H7 (cell line): ENCODE measurements around the gene SYNE4. TPM values are rescaled to one million over a fixed set of nuclear protein-coding genes. Genes with fewer than 3 reads are reported as not detected.
"Not testable (repeated sequence)": the region's sequence is repeated elsewhere in the genome, so short reads cannot be mapped to it uniquely, and the experiment has no call there.

Experiments
- DNase-seq: peaks from one replicate; pipeline ENCODE4 v3.0.0; 2012
- H3K27me3 ChIP-seq: 2 replicates; pipeline ENCODE4 v1.6.0; 2011; ENCODE audit warnings: mild to moderate bottlenecking, low read length; ENCODE audit not compliant: control insufficient read depth, insufficient read depth
- H3K36me3 ChIP-seq: replicated peaks from 2 replicates; pipeline ENCODE4 v1.5.1; 2011; ENCODE audit warnings: low read length; ENCODE audit not compliant: control insufficient read depth, insufficient read depth
- H3K4me3 ChIP-seq: 2 replicates; pipeline ENCODE4 v1.5.1; 2011; ENCODE audit warnings: low read depth, mild to moderate bottlenecking, control low read depth, low read length, moderate library complexity; ENCODE audit not compliant: insufficient read depth
- total RNA-seq: library from RNA; depleted of rRNA; stranded (reverse); fragments of >200 nt; shearing (Covaris generic); gene quantifications from 2 replicates; pipeline ENCODE4 v1.2.3, GENCODE V29; 2014

Gene SYNE4
- total RNA-seq, 1 experiment from 2014 or later, result 14.4 TPM

DNA sequence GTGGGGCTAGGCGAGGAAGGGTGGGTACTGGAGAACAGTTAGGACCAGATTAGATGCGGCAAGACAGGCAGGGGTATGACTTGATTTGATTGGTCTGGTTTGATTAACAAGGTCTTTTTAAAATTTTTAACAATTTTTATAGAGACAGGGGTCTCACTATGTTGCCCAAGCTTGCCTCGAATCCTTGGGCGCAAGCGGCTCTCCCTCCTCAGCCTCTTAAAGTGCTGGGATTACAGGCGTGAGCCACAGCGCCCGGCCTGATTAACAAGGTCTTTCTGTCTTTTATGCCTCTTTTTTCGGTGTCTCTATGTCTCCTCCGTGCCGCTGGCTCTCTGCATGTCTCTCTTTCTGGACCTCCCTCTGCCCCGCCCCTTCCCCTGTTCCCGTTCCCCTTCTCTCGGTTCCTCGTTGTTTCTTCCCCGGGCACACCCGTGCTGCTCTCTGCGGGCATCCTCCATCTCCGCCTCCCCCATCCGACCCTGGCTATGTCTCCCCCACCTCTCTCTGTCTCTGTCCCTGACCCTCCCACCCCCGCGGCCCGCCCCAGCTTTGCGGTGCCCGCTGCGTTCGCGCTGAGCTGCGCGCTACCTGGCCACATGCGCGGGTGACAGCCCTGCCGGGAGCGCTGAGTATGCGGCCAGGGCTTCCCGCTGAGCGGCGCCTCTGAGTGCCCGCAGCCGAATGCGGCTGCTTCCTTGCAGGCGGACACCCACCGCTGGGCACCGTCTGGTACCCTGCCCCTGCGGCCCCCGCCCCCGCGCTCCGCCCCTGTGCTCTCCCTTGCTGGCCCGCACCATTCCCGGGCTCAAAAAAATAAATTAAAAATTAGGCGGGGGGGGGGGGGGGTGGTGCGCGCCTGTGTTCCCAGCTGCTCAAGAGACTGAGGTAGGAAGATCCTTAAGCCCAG lies 21.7 kb downstream of the SYNE4 start:
- peak overlapping the region; percentile 39 for H3K4me3 ChIP-seq
- peaks cover 9% of the 10 kb centered on the region for H3K27me3 ChIP-seq
- H3K36me3 ChIP-seq, result no peaks in the 10 kb centered on the region
- DNase-seq, result peak; percentile 90

DNA sequence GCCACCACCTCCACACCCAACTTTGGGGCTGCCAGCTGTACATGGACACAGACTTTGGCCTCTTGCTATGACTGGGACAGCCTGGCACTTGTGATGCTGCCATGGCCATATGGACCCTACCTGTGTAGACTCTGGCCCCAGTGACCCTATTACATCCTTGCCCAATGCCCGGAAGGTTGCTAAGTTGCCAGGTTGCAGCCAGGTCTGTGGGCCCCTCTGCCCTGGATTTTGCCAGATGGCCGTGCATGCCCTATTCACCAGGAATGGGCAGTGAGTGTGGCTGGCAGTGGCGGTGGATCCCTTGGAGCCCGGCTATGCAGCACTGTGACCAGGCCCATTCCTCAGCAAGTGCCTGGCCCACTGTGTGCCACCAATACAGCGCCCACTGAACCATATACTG lies 22.5 kb downstream of the SYNE4 start:
- no peak overlapping the region for H3K4me3 ChIP-seq
- DNase-seq, result no peak
- H3K27me3 ChIP-seq, result peaks cover 9% of the 10 kb centered on the region
- H3K36me3 ChIP-seq, result no peaks in the 10 kb centered on the region

- Histone ChIP-seq H3K27me3 (peaks cover 7% of the 10 kb centered on the region), H3K36me3 (no peaks in the 10 kb centered on the region), H3K4me3 (no peak overlapping the region)
- DNase-seq, result no peak
These were observed 25.4 kb downstream of the SYNE4 start for GRCh38 chr19:35983177-35983576.

DNA sequence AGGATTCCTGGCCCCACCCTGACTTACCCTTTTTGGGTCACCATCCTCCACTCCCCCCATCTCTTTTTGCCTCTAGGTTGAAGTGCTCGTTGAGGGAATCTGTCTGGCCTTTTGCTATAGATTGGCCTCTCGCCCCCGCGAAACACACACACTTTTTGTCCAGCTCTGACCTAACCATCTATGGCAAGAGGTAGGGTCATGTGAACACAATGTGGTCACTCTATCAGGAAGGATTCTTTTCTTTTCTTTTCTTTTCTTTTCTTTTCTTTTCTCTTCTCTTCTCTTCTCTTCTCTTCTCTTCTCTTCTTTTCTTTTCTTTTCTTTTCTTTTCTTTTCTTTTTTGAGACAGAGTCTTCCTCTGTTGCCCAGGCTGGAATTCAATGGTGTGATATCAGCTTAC lies 27.6 kb downstream of the SYNE4 start:
- not testable (repeated sequence) for H3K36me3 ChIP-seq, DNase-seq, H3K4me3 ChIP-seq, H3K27me3 ChIP-seq

DNA sequence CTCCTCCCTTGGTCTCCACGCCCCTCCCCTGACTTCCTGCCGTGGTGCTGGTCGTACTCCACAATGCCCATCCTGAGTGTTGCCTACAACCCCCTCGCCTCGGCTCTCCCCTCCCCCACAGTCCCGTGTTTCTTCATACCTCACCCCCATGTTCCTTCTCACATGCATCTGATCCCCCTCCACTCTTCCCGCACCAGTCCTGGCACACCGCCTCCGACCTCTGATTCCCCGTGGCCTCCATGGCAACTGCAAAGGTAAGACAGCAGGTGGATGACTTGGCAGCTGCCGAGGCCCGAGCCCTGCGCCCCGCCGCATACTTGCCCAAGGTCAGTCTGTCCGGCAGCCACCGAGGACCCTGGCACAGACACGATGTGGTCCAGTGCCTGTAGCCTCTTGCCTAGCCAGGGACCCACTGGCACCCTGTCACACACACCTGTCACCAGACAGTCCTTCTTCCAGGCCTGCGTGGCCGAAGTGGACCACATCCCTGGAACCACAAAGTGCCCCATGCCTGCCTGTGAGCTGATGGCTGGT lies 29.7 kb downstream of the SYNE4 start:
- DNase-seq, result no peak

DNA sequence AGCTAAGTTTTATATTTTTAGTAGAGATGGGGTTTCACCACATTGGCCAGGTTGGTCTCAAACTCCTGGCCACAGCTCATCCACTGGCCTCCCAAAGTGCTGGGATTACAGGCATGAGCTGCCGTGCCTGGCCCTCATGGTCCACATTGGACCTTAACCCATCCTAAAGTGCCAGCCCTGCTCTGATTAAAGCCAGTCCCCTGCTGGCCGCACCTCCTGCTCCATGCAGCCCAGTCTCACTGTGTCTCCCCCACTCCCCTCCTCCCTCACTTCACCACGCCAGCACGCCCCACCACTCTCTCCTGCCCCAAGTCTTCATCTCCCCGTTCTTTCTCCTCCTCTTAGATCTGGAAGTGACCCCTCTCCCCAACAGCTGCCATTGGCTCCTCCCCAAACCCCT lies 30.3 kb downstream of the SYNE4 start:
- DNase-seq, result no peak
- H3K27me3 ChIP-seq, result no peaks in the 10 kb centered on the region; the same call in 1 of the 2 replicates
- no peaks in the 10 kb centered on the region for H3K36me3 ChIP-seq
- H3K4me3 ChIP-seq, result no peak overlapping the region

More for the DNA sequence above, 29.7 kb downstream of the SYNE4 start:
- Histone ChIP-seq H3K36me3 (no peaks in the 10 kb centered on the region), H3K4me3 (no peak overlapping the region), H3K27me3 (no peaks in the 10 kb centered on the region; the same call in 1 of the 2 replicates)

DNA sequence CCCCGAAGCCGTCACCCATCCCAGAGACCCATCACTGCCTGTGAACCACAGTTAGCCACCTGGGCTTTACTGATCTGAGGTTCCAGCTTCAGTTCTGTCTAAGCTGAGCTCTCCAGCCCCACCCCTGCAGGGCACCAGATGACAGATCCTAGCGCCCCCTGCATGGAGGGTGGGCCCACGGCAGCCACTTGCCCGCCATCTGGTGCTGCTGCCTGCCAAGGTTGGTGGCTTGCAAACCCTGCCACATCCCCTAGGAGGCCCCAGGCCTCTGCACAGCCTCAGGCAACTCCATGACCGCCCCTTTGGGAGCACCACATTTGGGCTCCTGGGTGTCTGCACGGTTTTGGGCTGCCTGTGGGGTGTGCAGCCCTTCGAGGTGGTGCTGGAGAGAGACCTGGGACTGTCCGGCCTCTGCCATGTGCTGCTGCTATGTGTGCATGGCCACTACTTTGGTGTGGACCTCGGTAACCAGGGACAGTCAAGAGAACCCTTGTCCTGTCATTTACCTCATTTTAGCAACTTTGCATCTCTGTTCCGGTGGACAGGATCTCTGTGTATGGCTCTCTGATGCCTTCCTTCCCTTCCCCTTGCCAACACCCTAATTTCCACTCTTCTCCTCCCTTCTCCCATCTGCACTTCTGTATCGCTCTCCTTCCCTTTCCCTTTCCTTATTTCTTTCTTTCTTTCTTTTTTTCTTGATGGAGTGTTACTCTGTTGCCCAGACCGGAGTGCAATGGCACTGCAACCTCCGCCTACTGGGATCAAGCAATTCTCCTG lies 31.0 kb downstream of the SYNE4 start:
- H3K36me3 ChIP-seq, result no peaks in the 10 kb centered on the region
- peak; percentile 94 for DNase-seq
- no peaks in the 10 kb centered on the region; the same call in 1 of the 2 replicates for H3K27me3 ChIP-seq
- H3K4me3 ChIP-seq, result no peak overlapping the region

DNA sequence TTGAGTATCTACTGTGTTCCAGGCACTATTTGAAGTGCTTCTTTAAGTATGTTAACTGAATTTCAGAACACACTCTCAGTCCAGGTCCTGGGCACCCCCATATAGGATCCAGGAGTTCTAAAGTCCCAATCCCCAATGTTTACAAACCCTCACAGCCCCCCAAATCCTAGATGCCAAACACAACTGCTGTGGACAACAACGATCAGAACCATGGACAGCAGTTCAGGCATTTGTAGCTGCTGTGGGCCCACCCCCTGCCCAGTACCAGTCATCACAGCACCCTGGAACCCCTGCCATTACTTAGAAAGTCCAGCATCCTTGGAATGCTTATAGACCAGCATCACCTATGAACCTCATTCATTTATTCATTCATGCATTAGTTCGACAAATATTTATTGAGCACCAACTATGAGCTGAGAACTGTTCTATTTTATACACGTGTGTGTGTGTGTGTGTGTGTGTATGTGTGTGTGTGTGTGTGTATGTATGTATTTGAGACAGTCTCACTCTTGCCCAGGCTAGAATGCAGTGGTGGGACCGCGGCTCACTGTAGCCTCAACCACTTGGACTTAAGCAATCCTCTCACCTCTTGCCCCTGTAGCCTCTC lies 32.9 kb downstream of the SYNE4 start:
- peak; percentile 86 for DNase-seq
- no peaks in the 10 kb centered on the region for H3K36me3 ChIP-seq

DNA sequence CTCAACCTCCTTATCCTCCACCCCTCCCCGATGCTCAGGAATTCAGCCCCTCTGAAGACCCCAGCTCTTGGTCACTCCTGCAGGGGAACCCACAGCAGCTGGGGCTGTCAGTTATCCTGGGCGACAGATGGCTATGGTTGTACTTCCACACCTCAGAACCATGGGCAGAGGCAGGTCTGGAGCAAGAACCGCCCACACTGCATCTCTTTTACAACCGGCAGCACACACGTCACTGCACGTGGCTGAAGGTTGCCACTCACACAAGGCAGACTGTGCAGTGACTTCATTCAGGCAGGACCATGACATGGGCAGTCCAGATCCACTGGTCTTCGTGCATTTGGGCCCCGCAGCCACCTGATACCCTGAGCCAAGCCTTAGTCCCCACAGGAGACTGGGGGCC lies 35.1 kb downstream of the SYNE4 start:
- H3K4me3 ChIP-seq, result no peak overlapping the region
- no peak for DNase-seq
- no peaks in the 10 kb centered on the region for H3K36me3 ChIP-seq
- H3K27me3 ChIP-seq, result no peaks in the 10 kb centered on the region; the same call in 1 of the 2 replicates

More for the DNA sequence above, 32.9 kb downstream of the SYNE4 start:
- Histone ChIP-seq H3K4me3 (no peak overlapping the region), H3K27me3 (no peaks in the 10 kb centered on the region; the same call in 1 of the 2 replicates)

GRCh38 chr19:35966771-35967170 lies 41.8 kb downstream of the SYNE4 start:
- no peak for DNase-seq
- Histone ChIP-seq H3K27me3 (no peaks in the 10 kb centered on the region; the same call in 1 of the 2 replicates), H3K4me3 (no peak overlapping the region), H3K36me3 (no peaks in the 10 kb centered on the region)

GRCh38 chr19:35963514-35963913 lies 45.1 kb downstream of the SYNE4 start:
- Histone ChIP-seq H3K4me3 (no peak overlapping the region), H3K27me3 (peaks cover 19% of the 10 kb centered on the region), H3K36me3 (no peaks in the 10 kb centered on the region)
- peak; percentile 82 for DNase-seq

DNA sequence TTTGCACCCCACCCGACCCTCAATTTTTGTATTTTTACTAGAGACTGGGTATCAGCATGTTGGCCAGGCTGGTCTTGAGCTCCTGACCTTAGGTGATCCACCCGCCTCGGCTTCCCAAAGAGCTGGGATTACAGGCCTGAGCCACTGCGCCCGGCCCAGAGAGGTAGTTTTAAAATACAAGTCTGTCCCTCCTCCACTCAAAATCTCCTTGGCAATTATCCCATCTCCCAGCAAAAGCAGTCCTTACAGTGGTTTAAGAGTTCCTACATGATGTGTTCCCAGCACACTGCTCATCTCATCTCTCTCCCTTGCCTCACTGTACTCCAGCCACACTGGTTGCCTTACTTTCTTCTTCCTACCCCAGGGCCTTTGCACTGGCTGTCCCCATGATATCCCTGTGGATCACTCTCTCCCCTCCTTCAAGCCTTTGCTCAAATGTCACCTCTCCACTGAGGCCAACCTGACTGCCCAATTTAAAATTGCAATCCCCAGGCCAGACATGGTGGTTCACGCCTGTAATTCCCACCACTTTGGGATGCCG lies 48.1 kb downstream of the SYNE4 start:
- Histone ChIP-seq H3K36me3 (no peaks in the 10 kb centered on the region), H3K4me3 (no peak overlapping the region), H3K27me3 (peaks cover 28% of the 10 kb centered on the region)
- DNase-seq, result no peak

DNA sequence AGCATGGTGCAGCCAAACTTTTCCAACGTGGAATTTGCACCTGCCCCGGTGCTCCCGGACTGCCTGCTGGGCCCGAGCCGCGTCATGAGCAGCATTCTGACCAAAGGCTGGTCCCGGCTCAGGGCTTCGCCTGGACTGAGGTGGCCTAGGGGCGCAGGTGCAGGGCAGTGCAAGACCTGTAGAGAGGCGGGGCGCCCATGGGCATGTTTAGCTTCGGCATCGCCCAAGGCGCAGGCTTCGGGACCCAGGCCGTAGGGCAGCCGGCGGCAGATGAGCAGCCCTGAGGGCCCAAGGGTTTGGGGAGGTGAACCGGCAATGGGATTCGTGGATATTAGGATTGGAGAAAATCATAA lies 48.7 kb downstream of the SYNE4 start:
- Histone ChIP-seq H3K36me3 (no peaks in the 10 kb centered on the region), H3K4me3 (no peak overlapping the region), H3K27me3 (peaks cover 28% of the 10 kb centered on the region)
- DNase-seq, result peak; percentile 72
